Effector memory CD4-positive, alpha-beta T cell (primary cell): Measurements from ENCODE around the gene MYH10.

ENCODE experiments used
- DNase-seq, 3 donors: peaks; one replicate each; pipeline ENCODE4 v3.0.0-alpha.2; 2020
- H3K27ac ChIP-seq: 2 replicates; pipeline ENCODE4 v1.7.0; 2013; ENCODE audit warnings: mild to moderate bottlenecking, low read length, moderate library complexity; ENCODE audit not compliant: insufficient read depth, poor library complexity, severe bottlenecking
- H3K27me3 ChIP-seq: replicated peaks from 2 replicates; pipeline ENCODE4 v1.7.0; 2013; ENCODE audit warnings: mild to moderate bottlenecking, low read length; ENCODE audit not compliant: insufficient read depth, control insufficient read depth, poor library complexity, severe bottlenecking
- H3K36me3 ChIP-seq: 2 replicates; pipeline ENCODE4 v1.7.0; 2013; ENCODE audit warnings: mild to moderate bottlenecking, low read length, moderate library complexity; ENCODE audit not compliant: control insufficient read depth, insufficient read depth
- H3K4me1 ChIP-seq: 2 replicates; pipeline ENCODE4 v1.7.0; 2013; ENCODE audit warnings: low read length, mild to moderate bottlenecking; ENCODE audit not compliant: control insufficient read depth, insufficient read depth, poor library complexity, severe bottlenecking
- H3K4me3 ChIP-seq: 2 replicates; pipeline ENCODE4 v1.7.0; 2013; ENCODE audit warnings: low read length, low read depth, mild to moderate bottlenecking; ENCODE audit not compliant: insufficient read depth, poor library complexity, severe bottlenecking
- H3K9me3 ChIP-seq: 2 replicates; pipeline ENCODE4 v1.7.0; 2013; ENCODE audit warnings: mild to moderate bottlenecking, low read length, moderate library complexity; ENCODE audit not compliant: control insufficient read depth

Gene MYH10

GRCh38 chr17:8473451-8474192 lies 156.9 kb downstream of the MYH10 start:
- H3K4me1 ChIP-seq = no peaks in the 10 kb centered on the region
- no peak overlapping the region for H3K4me3 ChIP-seq
- no peak for DNase-seq
- peaks cover 48% of the 10 kb centered on the region for H3K36me3 ChIP-seq
- no peaks in the 10 kb centered on the region for H3K9me3 ChIP-seq
- no peak overlapping the region for H3K27ac ChIP-seq
- no peaks in the 10 kb centered on the region for H3K27me3 ChIP-seq

- Histone ChIP-seq H3K36me3 (peaks cover 57% of the 10 kb centered on the region), H3K9me3 (no peaks in the 10 kb centered on the region), H3K4me3 (no peak overlapping the region), H3K4me1 (no peaks in the 10 kb centered on the region), H3K27me3 (no peaks in the 10 kb centered on the region), H3K27ac (no peak overlapping the region)
- no peak for DNase-seq
Observed at GRCh38 chr17:8472663-8473062, 157.9 kb downstream of the MYH10 start.

- no peak overlapping the region for H3K4me3 ChIP-seq
- no peaks in the 10 kb centered on the region for H3K4me1 ChIP-seq
- H3K27me3 ChIP-seq = no peaks in the 10 kb centered on the region
- H3K36me3 ChIP-seq = peaks cover 66% of the 10 kb centered on the region
- H3K9me3 ChIP-seq = no peaks in the 10 kb centered on the region
- H3K27ac ChIP-seq = no peak overlapping the region
- no peak for DNase-seq
Observed at GRCh38 chr17:8470447-8471047, 160.0 kb downstream of the MYH10 start.

GRCh38 chr17:8469964-8470363 lies 160.6 kb downstream of the MYH10 start:
- no peak overlapping the region for H3K4me3 ChIP-seq
- H3K36me3 ChIP-seq = peaks cover 64% of the 10 kb centered on the region
- no peaks in the 10 kb centered on the region for H3K9me3 ChIP-seq
- no peak overlapping the region for H3K27ac ChIP-seq
- no peaks in the 10 kb centered on the region for H3K4me1 ChIP-seq
- no peaks in the 10 kb centered on the region for H3K27me3 ChIP-seq
- DNase-seq = no peak

GRCh38 chr17:8468980-8469379 lies 161.5 kb downstream of the MYH10 start:
- H3K4me1 ChIP-seq = no peaks in the 10 kb centered on the region
- no peaks in the 10 kb centered on the region for H3K27me3 ChIP-seq
- H3K9me3 ChIP-seq = no peaks in the 10 kb centered on the region
- H3K4me3 ChIP-seq = no peak overlapping the region
- peaks cover 59% of the 10 kb centered on the region for H3K36me3 ChIP-seq
- DNase-seq = no peak
- no peak overlapping the region for H3K27ac ChIP-seq

GRCh38 chr17:8468127-8468526 lies 162.4 kb downstream of the MYH10 start:
- DNase-seq = no peak
- no peak overlapping the region for H3K27ac ChIP-seq
- no peaks in the 10 kb centered on the region for H3K27me3 ChIP-seq
- no peak overlapping the region for H3K4me3 ChIP-seq
- H3K36me3 ChIP-seq = peaks cover 59% of the 10 kb centered on the region
- H3K4me1 ChIP-seq = no peaks in the 10 kb centered on the region
- no peaks in the 10 kb centered on the region for H3K9me3 ChIP-seq

GRCh38 chr17:8467527-8467926 lies 163.0 kb downstream of the MYH10 start:
- Histone ChIP-seq H3K27ac (no peak overlapping the region), H3K27me3 (no peaks in the 10 kb centered on the region), H3K9me3 (no peaks in the 10 kb centered on the region), H3K4me1 (no peaks in the 10 kb centered on the region), H3K36me3 (peaks cover 61% of the 10 kb centered on the region), H3K4me3 (no peak overlapping the region)
- no peak for DNase-seq

- DNase-seq = no peak
- Histone ChIP-seq H3K4me1 (no peaks in the 10 kb centered on the region), H3K9me3 (no peaks in the 10 kb centered on the region), H3K4me3 (no peak overlapping the region), H3K36me3 (peaks cover 61% of the 10 kb centered on the region), H3K27me3 (no peaks in the 10 kb centered on the region), H3K27ac (no peak overlapping the region)
Observed at GRCh38 chr17:8466873-8467272, 163.7 kb downstream of the MYH10 start.

- no peak overlapping the region for H3K27ac ChIP-seq
- no peak overlapping the region for H3K4me3 ChIP-seq
- no peaks in the 10 kb centered on the region for H3K4me1 ChIP-seq
- no peaks in the 10 kb centered on the region for H3K27me3 ChIP-seq
- peaks cover 61% of the 10 kb centered on the region for H3K36me3 ChIP-seq
- DNase-seq = no peak
- H3K9me3 ChIP-seq = no peaks in the 10 kb centered on the region
Observed at GRCh38 chr17:8466456-8466855, 164.1 kb downstream of the MYH10 start.

- H3K36me3 ChIP-seq = peaks cover 68% of the 10 kb centered on the region
- no peak overlapping the region for H3K4me3 ChIP-seq
- H3K9me3 ChIP-seq = no peaks in the 10 kb centered on the region
- DNase-seq = no peak
- no peak overlapping the region for H3K27ac ChIP-seq
- H3K27me3 ChIP-seq = no peaks in the 10 kb centered on the region
- H3K4me1 ChIP-seq = no peaks in the 10 kb centered on the region
Observed at GRCh38 chr17:8465759-8466158, 164.8 kb downstream of the MYH10 start.
